ENCODE data around the gene RIMBP2.

RIMBP2 gene

GRCh38 chr12:130625201-130625600, 90.9 kb downstream of the RIMBP2 start:
- DNase-seq, result no peak

GRCh38 chr12:130622803-130623202, 93.3 kb downstream of the RIMBP2 start:
- DNase-seq, result no peak

- DNase-seq, result no peak
Measured at GRCh38 chr12:130621696-130622298, 94.3 kb downstream of the RIMBP2 start.

GRCh38 chr12:130620756-130621155, 95.3 kb downstream of the RIMBP2 start:
- no peak for DNase-seq

- DNase-seq, result no peak
Measured at GRCh38 chr12:130620281-130620680, 95.8 kb downstream of the RIMBP2 start.

- no peak for DNase-seq
Measured at GRCh38 chr12:130619385-130620001, 96.6 kb downstream of the RIMBP2 start.

- DNase-seq, result no peak
Measured at GRCh38 chr12:130617219-130617618, 98.9 kb downstream of the RIMBP2 start.

- no peak for DNase-seq
Measured at GRCh38 chr12:130615861-130616345, 100.2 kb downstream of the RIMBP2 start.

- DNase-seq, result no peak
Measured at GRCh38 chr12:130614530-130614905, 101.6 kb downstream of the RIMBP2 start.

- DNase-seq, result no peak
Measured at GRCh38 chr12:130613831-130614529, 102.1 kb downstream of the RIMBP2 start.

- DNase-seq, result no peak
Measured at GRCh38 chr12:130613131-130613530, 103.0 kb downstream of the RIMBP2 start.

- no peak for DNase-seq
Measured at GRCh38 chr12:130611026-130611905, 104.8 kb downstream of the RIMBP2 start.

- no peak for DNase-seq
Measured at GRCh38 chr12:130609966-130610365, 106.1 kb downstream of the RIMBP2 start.

GRCh38 chr12:130608831-130609230, 107.3 kb downstream of the RIMBP2 start:
- DNase-seq, result no peak

GRCh38 chr12:130608132-130608531, 108.0 kb downstream of the RIMBP2 start:
- DNase-seq, result no peak

GRCh38 chr12:130606231-130606630, 109.9 kb downstream of the RIMBP2 start:
- DNase-seq, result no peak

- DNase-seq, result no peak
Measured at GRCh38 chr12:130603396-130603965, 112.6 kb downstream of the RIMBP2 start.

GRCh38 chr12:130602251-130602650, 113.8 kb downstream of the RIMBP2 start:
- DNase-seq, result no peak

GRCh38 chr12:130601327-130601726, 114.8 kb downstream of the RIMBP2 start:
- DNase-seq, result no peak

- no peak for DNase-seq
Measured at GRCh38 chr12:130596241-130596640, 119.9 kb downstream of the RIMBP2 start.

- DNase-seq, result no peak
Measured at GRCh38 chr12:130595566-130595965, 120.5 kb downstream of the RIMBP2 start.

- no peak for DNase-seq
Measured at GRCh38 chr12:130593056-130593455, 123.0 kb downstream of the RIMBP2 start.

- DNase-seq, result no peak
Measured at GRCh38 chr12:130592641-130593040, 123.5 kb downstream of the RIMBP2 start.

All from NCI-H1694 treated with DMSO at 0.1 percent for 48 hours (cell line).